Aorta (tissue), 5 donors: ENCODE data around the gene ING5. TPM values are rescaled to one million over a fixed set of nuclear protein-coding genes. Genes with fewer than 3 reads are reported as not detected.

Experiments
- ATAC-seq: fragments of 200-7000 bp; cut with Tn5 transposase; one replicate; pipeline ENCODE4 v1.9.1; 2022; ENCODE audit warnings: moderate library complexity; ENCODE audit not compliant: low FRiP score
- DNase-seq, 2 donors: peaks; one replicate each; pipeline ENCODE4 v3.0.0-alpha.2; 2020
- H3K27ac ChIP-seq, 2 donors: one replicate each; pipeline ENCODE4 v1.5.1; 2013; ENCODE audit warnings: low read length in 2 of 2, mild to moderate bottlenecking in 2 of 2, moderate library complexity in 2 of 2, control low read depth in 1 of 2, inconsistent platforms in 1 of 2, low read depth in 1 of 2
- H3K27me3 ChIP-seq, 2 donors: one replicate each; pipeline ENCODE4 v1.6.1; 2013; ENCODE audit warnings: control low read depth in 1 of 2, low read length in 1 of 2, mild to moderate bottlenecking in 1 of 2, moderate library complexity in 1 of 2; ENCODE audit not compliant: insufficient read depth in 2 of 2, control insufficient read depth in 1 of 2
- H3K36me3 ChIP-seq, 2 donors: one replicate each; pipeline ENCODE4 v1.6.1; 2013; ENCODE audit warnings: control low read depth in 1 of 2, low read length in 1 of 2, mild to moderate bottlenecking in 1 of 2; ENCODE audit not compliant: insufficient read depth in 2 of 2, control insufficient read depth in 1 of 2
- H3K4me1 ChIP-seq, 2 donors: one replicate each; pipeline ENCODE4 v1.6.1; 2013; ENCODE audit warnings: low read length in 2 of 2, control low read depth in 1 of 2, mild to moderate bottlenecking in 1 of 2, moderate library complexity in 1 of 2; ENCODE audit not compliant: insufficient read depth in 2 of 2, control insufficient read depth in 1 of 2
- H3K4me3 ChIP-seq, 2 donors: one replicate each; pipeline ENCODE4 v1.5.1; 2013; ENCODE audit warnings: low read length in 2 of 2, control low read depth in 1 of 2, mild to moderate bottlenecking in 1 of 2
- H3K9me3 ChIP-seq: one replicate; pipeline ENCODE4 v1.6.1; 2013; ENCODE audit warnings: mild to moderate bottlenecking, low read length; ENCODE audit not compliant: control insufficient read depth
- WGBS, 2 donors: extraction: QIAGEN DNeasy Blood & Tissue Kit; methylation state at CpG; one replicate each; pipeline ENCODE4 v1.1.7; 2013; 5-methylcytosine and 5-hydroxymethylcytosine counted together
- intact Hi-C, 2 donors: fragments of 100-400 bp; cut with DNase I; formaldehyde crosslinking; loops; one replicate each; pipeline versions ENCODE4 v1.14.2 to v1.15.0; 2022
- polyA plus RNA-seq, 2 donors: library from polyadenylated mRNA; stranded (reverse); fragments of 200-250 nt; gene quantifications; one replicate each; pipeline ENCODE4 v1.2.3, GENCODE V29; 2013
- total RNA-seq, 2 donors: library from RNA; stranded (reverse); fragmentation: NEBNext Ultra II Directional; extraction: Animal tissue kit (Norgen Biotek cat#: 25700); gene quantifications; one replicate each; pipeline ENCODE4 v1.2.1, GENCODE V29; 2021
- donor health status: healthy with polysubstance abuse.
- donor health status: Bipolar disorder and iron deficiency.
- donor health status: DM: no; HTN: no; CAD: no.
- donor health status: DM: no; HTN: no; CAD: no.
- donor health status: DM: yes; HTN: yes; CAD: no.

Gene ING5
- total and polyA plus RNA-seq, 4 donors: 11.9 to 51.7 (median 31.2) TPM

GRCh38 chr2:241771286-241772062, 69.6 kb downstream of the ING5 start:
- intact Hi-C loops: no loop called here
- WGBS, 2 donors: 66 to 72% methylated on average over 35 to 38 of the region's 38 CpGs
- Histone ChIP-seq H3K36me3 (no peaks in the 10 kb centered on the region), H3K4me3 (no peak overlapping the region), H3K27ac (no peak overlapping the region), H3K27me3 (no peaks in the 10 kb centered on the region), H3K9me3 (no peaks in the 10 kb centered on the region), H3K4me1 (no peaks in the 10 kb centered on the region)
- DNase-seq (peak in 1 of 2 donors; percentile 78), ATAC-seq (no peak)

DNA sequence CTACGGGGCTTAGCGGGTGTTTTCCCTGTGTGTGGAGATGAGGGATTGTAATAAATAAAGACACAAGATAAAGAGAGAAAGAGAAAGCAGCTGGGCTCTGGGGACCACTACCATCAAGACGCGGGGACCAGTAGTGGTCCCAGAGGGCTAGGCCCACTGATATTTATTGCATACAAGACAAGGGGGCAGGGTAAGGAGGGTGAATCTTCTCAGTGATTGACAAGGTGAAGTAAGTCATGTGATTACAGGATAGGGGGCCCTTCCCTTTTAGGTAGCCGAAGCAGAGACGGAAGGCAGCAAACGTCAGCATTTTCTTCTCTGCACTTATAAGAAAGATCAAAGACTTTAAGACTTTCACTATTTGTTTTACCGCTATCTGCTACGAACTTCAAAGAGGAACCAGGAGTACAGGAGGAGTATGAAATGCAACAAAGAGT, 70.2 kb downstream of the ING5 start:
- Histone ChIP-seq H3K27ac (no peak overlapping the region), H3K27me3 (no peaks in the 10 kb centered on the region), H3K4me3 (no peak overlapping the region), H3K36me3 (no peaks in the 10 kb centered on the region), H3K4me1 (no peaks in the 10 kb centered on the region), H3K9me3 (no peaks in the 10 kb centered on the region)
- WGBS, 2 donors: 37 to 43% methylated on average over 9 of the region's 9 CpGs
- DNase-seq: no peak
- no peak for ATAC-seq
- intact Hi-C loops: no loop called here

DNA sequence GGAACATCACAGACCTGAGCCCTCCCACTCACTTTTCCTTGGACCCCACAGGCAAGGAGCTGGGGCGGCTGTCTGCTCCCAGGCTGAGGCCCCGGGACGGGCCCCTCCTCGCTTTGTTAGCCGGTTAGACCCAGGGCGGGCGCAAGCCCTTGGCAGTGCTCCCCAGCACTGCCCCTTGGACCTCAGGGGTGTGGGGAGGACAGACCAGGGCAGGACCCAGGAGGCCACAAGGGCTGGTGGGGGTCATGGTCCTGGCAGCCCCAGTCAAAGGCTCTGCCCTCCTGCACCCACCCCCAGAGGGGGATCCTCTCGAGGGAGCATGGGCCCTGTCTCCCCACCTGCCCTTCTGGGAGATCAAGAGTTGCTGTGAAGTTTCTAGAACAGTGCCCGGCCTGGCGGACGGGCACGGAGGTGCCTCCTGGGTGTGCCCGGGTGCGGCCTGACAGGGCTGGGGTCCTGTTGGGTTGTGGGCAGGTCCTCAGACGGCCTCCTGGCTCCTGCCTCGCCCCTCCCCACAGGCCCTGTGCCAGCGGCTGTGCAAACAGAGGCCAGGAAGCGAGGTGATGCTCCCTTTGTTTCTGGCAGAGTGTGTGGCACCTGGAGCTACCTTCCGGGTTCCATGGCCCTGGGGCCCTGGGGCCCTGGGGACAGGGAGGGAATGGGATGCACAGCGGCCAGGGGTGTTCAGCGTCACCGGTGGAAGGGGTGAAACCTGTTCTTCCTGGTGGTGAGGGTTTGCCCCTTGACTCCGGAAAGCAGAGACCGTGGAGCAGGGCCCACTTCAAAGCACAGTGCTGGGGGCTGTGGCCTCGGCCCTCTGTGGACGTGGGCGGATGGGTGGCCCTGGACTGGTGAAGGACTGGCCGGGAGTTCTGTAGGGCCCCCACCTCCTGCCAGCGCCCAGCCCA, 71.9 kb downstream of the ING5 start:
- H3K9me3 ChIP-seq: no peaks in the 10 kb centered on the region
- no peak overlapping the region for H3K27ac ChIP-seq
- no peaks in the 10 kb centered on the region for H3K4me1 ChIP-seq
- ATAC-seq (peak; percentile 16), DNase-seq (peak; percentile 44 to 76)
- no peaks in the 10 kb centered on the region for H3K36me3 ChIP-seq
- WGBS, 2 donors: 72 to 73% methylated on average over 29 of the region's 29 CpGs
- no peak overlapping the region for H3K4me3 ChIP-seq
- intact Hi-C loops: no loop called here
- no peaks in the 10 kb centered on the region for H3K27me3 ChIP-seq

GRCh38 chr2:241774419-241775222, 72.8 kb downstream of the ING5 start:
- Histone ChIP-seq H3K4me3 (no peak overlapping the region), H3K4me1 (no peaks in the 10 kb centered on the region), H3K27me3 (no peaks in the 10 kb centered on the region), H3K36me3 (no peaks in the 10 kb centered on the region), H3K9me3 (no peaks in the 10 kb centered on the region), H3K27ac (no peak overlapping the region)
- peak in 1 of 2 donors; percentile 78 for DNase-seq
- intact Hi-C loops: no loop called here
- no peak for ATAC-seq
- 42 to 51% methylated on average over 37 to 40 of the region's 40 CpGs for WGBS, 2 donors

GRCh38 chr2:241775223-241776177, 73.7 kb downstream of the ING5 start:
- no peaks in the 10 kb centered on the region for H3K27me3 ChIP-seq
- no peak overlapping the region for H3K4me3 ChIP-seq
- DNase-seq: peak; percentile 40 to 74
- H3K27ac ChIP-seq: no peak overlapping the region
- 69 to 71% methylated on average over 34 of the region's 34 CpGs for WGBS, 2 donors
- intact Hi-C loops: no loop called here
- H3K36me3 ChIP-seq: no peaks in the 10 kb centered on the region
- ATAC-seq: no peak
- H3K9me3 ChIP-seq: no peaks in the 10 kb centered on the region
- no peaks in the 10 kb centered on the region for H3K4me1 ChIP-seq

DNA sequence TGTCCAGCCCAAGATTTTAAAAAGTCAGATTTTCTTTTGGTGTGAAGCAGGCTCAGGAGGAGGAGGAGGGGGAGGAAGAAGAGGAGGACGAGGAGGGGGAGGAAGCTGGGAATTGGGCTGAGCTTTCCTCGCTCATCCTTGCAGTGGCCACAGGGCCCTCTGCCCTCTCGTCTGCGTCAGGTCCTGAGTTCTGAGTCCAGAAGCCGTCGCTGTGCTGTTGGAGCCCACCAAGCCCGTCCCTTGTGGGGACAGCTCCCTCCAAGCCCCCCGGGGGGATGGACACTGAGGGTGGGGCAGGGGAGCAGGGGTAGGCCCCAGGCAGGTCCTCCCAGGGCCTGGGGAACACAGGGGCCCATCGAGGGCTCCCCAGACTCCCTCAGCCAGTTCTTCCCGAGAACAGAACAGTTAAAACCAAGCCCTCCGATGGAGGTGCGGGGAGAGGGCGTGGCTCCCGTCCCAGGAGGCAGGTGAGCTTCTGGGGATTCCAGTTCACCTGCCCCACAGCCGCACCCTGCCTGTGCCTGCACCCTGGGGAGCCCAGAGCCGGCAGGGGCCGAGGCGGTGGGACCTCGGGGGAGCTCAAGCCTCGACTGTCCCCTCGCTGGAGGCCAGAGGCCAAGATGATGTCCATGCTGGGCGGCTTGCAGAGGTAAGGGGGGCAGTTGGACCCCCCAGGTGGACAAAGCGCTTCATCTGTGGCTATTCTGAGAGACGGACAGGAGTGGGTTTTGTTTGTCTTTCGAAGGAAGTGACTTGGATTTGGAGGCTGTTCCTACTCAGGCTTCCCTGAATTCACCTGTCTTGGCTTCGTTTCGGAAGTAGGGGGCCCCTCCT, 74.7 kb downstream of the ING5 start, which contains the start of gene GAL3ST2:
Gene GAL3ST2 (plus strand): TSS at position 487 of the 834 bp plus-strand sequence. CDS start 134 bp downstream, at position 621.
- peak in 1 of 2 donors; percentile 74 for DNase-seq
- no peak within 1 kb of the TSS for H3K27ac ChIP-seq
- no peaks in the 10 kb centered on the region for H3K36me3 ChIP-seq
- no peaks in the 10 kb centered on the region for H3K27me3 ChIP-seq
- no peak within 1 kb of the TSS for H3K4me3 ChIP-seq
- 77 to 79% methylated on average over 27 of the region's 27 CpGs for WGBS, 2 donors
- no peaks in the 10 kb centered on the region for H3K4me1 ChIP-seq
- H3K9me3 ChIP-seq: no peaks in the 10 kb centered on the region
- no peak for ATAC-seq
- intact Hi-C loops: no loop called here

- H3K4me3 ChIP-seq: no peak overlapping the region
- H3K36me3 ChIP-seq: no peaks in the 10 kb centered on the region
- H3K9me3 ChIP-seq: no peaks in the 10 kb centered on the region
- no peaks in the 10 kb centered on the region for H3K27me3 ChIP-seq
- DNase-seq: peak in 1 of 2 donors; percentile 69
- no peak overlapping the region for H3K27ac ChIP-seq
- WGBS, 2 donors: 73 to 74% methylated on average over 22 of the region's 22 CpGs
- no peaks in the 10 kb centered on the region for H3K4me1 ChIP-seq
- intact Hi-C loops: no loop called here
- no peak for ATAC-seq
Observed at GRCh38 chr2:241777170-241777685, 75.4 kb downstream of the ING5 start.
